ENCODE results near the gene EPHA8. TPM values are rescaled to one million over a fixed set of nuclear protein-coding genes. Genes with fewer than 3 reads are reported as not detected.
A peak's percentile ranks its signal among the peaks of the same experiment; 100 is the strongest.

The EPHA8 gene
- total and polyA plus RNA-seq, 2 donors from 2014 or later = 0.09 TPM; not detected in 1

GRCh38 chr1:22636353-22636752, 73.1 kb downstream of the EPHA8 start, which contains the start of gene C1QA:
TSS of gene C1QA (plus strand) at chr1:22636628. CDS start at chr1:22637617, 989 bp downstream.
- intact Hi-C loops (cut with DNase I) = no loop called here
- H3K9me3 ChIP-seq (ENCODE audit: control insufficient read depth in 2 of 3, insufficient read depth in 1 of 3, low read length in 3 of 3) = no peaks in the 10 kb centered on the region
- no peaks in the 10 kb centered on the region for H3K36me3 ChIP-seq (ENCODE audit: control insufficient read depth in 2 of 3, insufficient read depth in 3 of 3, low read length in 3 of 3)
- TF ChIP-seq CTCF (IDR thresholded peaks at IDR 0.05; ENCODE audit: borderline replicate concordance, extremely low read depth, insufficient read depth) = no peak
- H3K4me1 ChIP-seq (ENCODE audit: control insufficient read depth in 2 of 3, insufficient read depth in 2 of 3, low read depth in 1 of 3, low read length in 3 of 3) = no peaks in the 10 kb centered on the region
- H3K4me3 ChIP-seq (ENCODE audit: low read length in 3 of 3) = peak within 1 kb of the TSS in 1 of 3 donors; percentile 18
- no peak within 1 kb of the TSS for H3K9ac ChIP-seq (ENCODE audit: low read length in 3 of 3)
- DNase-seq (peak in 1 of 5 donors; percentile 91), FAIRE-seq (no peak)
- no peaks in the 10 kb centered on the region for H3K27me3 ChIP-seq (ENCODE audit: control insufficient read depth, insufficient read depth, low read length)
- H3K27ac ChIP-seq (ENCODE audit: low read depth in 2 of 2, low read length in 2 of 2) = no peak within 1 kb of the TSS

- FAIRE-seq (no peak), DNase-seq (no peak)
- H3K9me3 ChIP-seq (ENCODE audit: control insufficient read depth in 2 of 3, insufficient read depth in 1 of 3, low read length in 3 of 3) = no peaks in the 10 kb centered on the region
- H3K4me3 ChIP-seq (ENCODE audit: low read length in 3 of 3) = peak overlapping the region in 1 of 3 donors; percentile 18
- no peak overlapping the region for H3K9ac ChIP-seq (ENCODE audit: low read length in 3 of 3)
- H3K4me1 ChIP-seq (ENCODE audit: control insufficient read depth in 2 of 3, insufficient read depth in 2 of 3, low read depth in 1 of 3, low read length in 3 of 3) = peaks cover 0 to 3% (median 0%) of the 10 kb centered on the region in 3 donors
- H3K36me3 ChIP-seq (ENCODE audit: control insufficient read depth in 2 of 3, insufficient read depth in 3 of 3, low read length in 3 of 3) = no peaks in the 10 kb centered on the region
- H3K27ac ChIP-seq (ENCODE audit: low read depth in 2 of 2, low read length in 2 of 2) = no peak overlapping the region
- no peak for TF ChIP-seq CTCF (IDR thresholded peaks at IDR 0.05; ENCODE audit: borderline replicate concordance, extremely low read depth, insufficient read depth)
- no peaks in the 10 kb centered on the region for H3K27me3 ChIP-seq (ENCODE audit: control insufficient read depth, insufficient read depth, low read length)
- intact Hi-C loops (cut with DNase I) = no loop called here
Measured at GRCh38 chr1:22636927-22637326, 73.6 kb downstream of the EPHA8 start.

GRCh38 chr1:22637907-22638445, 74.7 kb downstream of the EPHA8 start:
- DNase-seq (no peak), FAIRE-seq (no peak)
- TF ChIP-seq CTCF (IDR thresholded peaks at IDR 0.05; ENCODE audit: borderline replicate concordance, extremely low read depth, insufficient read depth) = no peak
- Histone ChIP-seq H3K27ac (ENCODE audit: low read depth in 2 of 2, low read length in 2 of 2) (no peak overlapping the region), H3K36me3 (ENCODE audit: control insufficient read depth in 2 of 3, insufficient read depth in 3 of 3, low read length in 3 of 3) (no peaks in the 10 kb centered on the region), H3K9ac (ENCODE audit: low read length in 3 of 3) (no peak overlapping the region), H3K4me3 (ENCODE audit: low read length in 3 of 3) (no peak overlapping the region), H3K27me3 (ENCODE audit: control insufficient read depth, insufficient read depth, low read length) (no peaks in the 10 kb centered on the region), H3K9me3 (ENCODE audit: control insufficient read depth in 2 of 3, insufficient read depth in 1 of 3, low read length in 3 of 3) (no peaks in the 10 kb centered on the region), H3K4me1 (ENCODE audit: control insufficient read depth in 2 of 3, insufficient read depth in 2 of 3, low read depth in 1 of 3, low read length in 3 of 3) (peaks cover 0 to 3% (median 0%) of the 10 kb centered on the region in 3 donors)
- intact Hi-C loops (cut with DNase I) = no loop called here
